GM21515 (cell line): ENCODE measurements around the gene PAQR5.

Experiments
- ATAC-seq: cut with Tn5 transposase; IDR thresholded peaks from one replicate; pipeline ENCODE4 v1.9.1; 2021; ENCODE audit not compliant: unreplicated experiment

PAQR5 gene

GRCh38 chr15:69389426-69389825 lies 90.7 kb downstream of the PAQR5 start:
- ATAC-seq, result no peak

- ATAC-seq, result no peak
Measured at GRCh38 chr15:69390575-69390974, 91.9 kb downstream of the PAQR5 start.

GRCh38 chr15:69391046-69391757 lies 92.5 kb downstream of the PAQR5 start:
- no peak for ATAC-seq

- no peak for ATAC-seq
Measured at GRCh38 chr15:69392352-69392751, 93.6 kb downstream of the PAQR5 start.

- ATAC-seq, result no peak
Measured at GRCh38 chr15:69393831-69394491, 95.2 kb downstream of the PAQR5 start.

GRCh38 chr15:69394556-69395282 lies 96.0 kb downstream of the PAQR5 start:
- peak; percentile 67 for ATAC-seq

GRCh38 chr15:69395460-69395859 lies 96.7 kb downstream of the PAQR5 start:
- no peak for ATAC-seq

GRCh38 chr15:69395991-69396390 lies 97.3 kb downstream of the PAQR5 start:
- no peak for ATAC-seq

GRCh38 chr15:69398491-69398891 lies 99.8 kb downstream of the PAQR5 start:
- no peak for ATAC-seq

- ATAC-seq, result no peak
Measured at GRCh38 chr15:69400850-69401249, 102.1 kb downstream of the PAQR5 start.

- ATAC-seq, result no peak
Measured at GRCh38 chr15:69402816-69403215, 104.1 kb downstream of the PAQR5 start.

- ATAC-seq, result no peak
Measured at GRCh38 chr15:69403594-69403993, 104.9 kb downstream of the PAQR5 start.

- no peak for ATAC-seq
Measured at GRCh38 chr15:69405110-69405509, 106.4 kb downstream of the PAQR5 start.

- ATAC-seq, result no peak
Measured at GRCh38 chr15:69407719-69408400, 109.1 kb downstream of the PAQR5 start.

GRCh38 chr15:69408841-69409240 lies 110.1 kb downstream of the PAQR5 start:
- ATAC-seq, result no peak

GRCh38 chr15:69410248-69410874 lies 111.6 kb downstream of the PAQR5 start:
- ATAC-seq, result no peak

- ATAC-seq, result no peak
Measured at GRCh38 chr15:69412274-69412673, 113.6 kb downstream of the PAQR5 start.

- no peak for ATAC-seq
Measured at GRCh38 chr15:69412701-69413100, 114.0 kb downstream of the PAQR5 start.

- ATAC-seq, result peak; percentile 90
Measured at GRCh38 chr15:69413822-69414700, 115.3 kb downstream of the PAQR5 start, which contains the start of gene KIF23. Gene KIF23, plus strand, starts transcription at chr15:69414349. Its CDS starts 117 bp downstream, at chr15:69414466.

- peak; percentile 33 for ATAC-seq
Measured at GRCh38 chr15:69414701-69415167, 116.0 kb downstream of the PAQR5 start.
